Fibroblast of skin of right quadriceps (primary cell): ENCODE results near the gene LYST.
A peak's percentile ranks its signal among the peaks of the same experiment; 100 is the strongest.

Source experiments
- DNase-seq: peaks from one replicate; pipeline ENCODE4 v3.0.0-alpha.2; 2013

LYST gene

GRCh38 chr1:235749755-235750300 is 116.9 kb downstream of the LYST start:
- DNase-seq: no peak

- DNase-seq: no peak
These were observed 118.0 kb downstream of the LYST start for GRCh38 chr1:235748747-235749146.

DNA sequence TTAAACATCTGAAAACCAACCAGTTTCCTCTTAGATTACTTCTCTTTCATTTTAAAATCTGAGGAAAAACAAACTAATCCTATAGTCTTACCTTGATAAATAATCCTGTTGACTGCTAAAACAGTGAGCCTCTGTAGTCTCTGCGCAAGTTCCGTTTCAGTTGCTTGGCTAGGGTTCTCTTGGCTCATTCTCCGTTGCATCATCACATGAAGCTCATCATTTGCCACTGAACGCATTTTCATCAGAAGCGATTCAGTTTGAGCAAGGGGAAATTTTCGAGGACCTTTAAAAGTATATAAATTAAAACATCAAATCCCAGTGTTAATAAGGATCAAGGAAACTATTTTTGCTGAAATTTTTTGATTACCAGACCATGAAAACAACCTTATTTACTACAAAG is 120.5 kb downstream of the LYST start:
- no peak for DNase-seq

DNA sequence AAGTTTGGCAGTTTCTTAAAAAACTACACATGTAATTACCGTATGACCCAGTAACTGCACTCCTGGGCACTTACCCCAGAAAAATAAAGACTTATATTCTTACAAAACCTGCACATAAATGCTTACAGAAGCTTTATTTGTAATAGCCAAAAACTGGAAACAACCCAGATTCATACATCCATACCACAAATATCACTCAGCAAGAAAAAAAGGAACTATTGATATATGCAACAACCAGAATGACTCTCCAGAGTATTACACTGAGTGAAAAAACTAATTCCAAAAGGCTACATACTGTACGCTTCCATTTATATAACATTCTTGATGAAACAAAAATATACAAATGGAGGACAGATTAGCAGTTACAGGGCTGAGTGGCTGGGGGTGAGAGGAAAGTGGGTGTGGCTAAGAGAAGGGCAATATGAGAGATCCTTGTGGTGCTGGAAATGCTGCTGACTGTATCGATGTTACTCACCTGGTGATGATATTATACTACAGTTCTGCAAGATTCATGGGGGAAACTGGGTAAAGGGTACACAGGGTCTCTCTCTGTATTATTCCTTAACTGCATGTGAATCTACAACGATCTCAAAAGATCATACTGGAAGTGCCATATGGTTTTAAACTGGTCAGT is 121.1 kb downstream of the LYST start:
- peak; percentile 67 for DNase-seq

DNA sequence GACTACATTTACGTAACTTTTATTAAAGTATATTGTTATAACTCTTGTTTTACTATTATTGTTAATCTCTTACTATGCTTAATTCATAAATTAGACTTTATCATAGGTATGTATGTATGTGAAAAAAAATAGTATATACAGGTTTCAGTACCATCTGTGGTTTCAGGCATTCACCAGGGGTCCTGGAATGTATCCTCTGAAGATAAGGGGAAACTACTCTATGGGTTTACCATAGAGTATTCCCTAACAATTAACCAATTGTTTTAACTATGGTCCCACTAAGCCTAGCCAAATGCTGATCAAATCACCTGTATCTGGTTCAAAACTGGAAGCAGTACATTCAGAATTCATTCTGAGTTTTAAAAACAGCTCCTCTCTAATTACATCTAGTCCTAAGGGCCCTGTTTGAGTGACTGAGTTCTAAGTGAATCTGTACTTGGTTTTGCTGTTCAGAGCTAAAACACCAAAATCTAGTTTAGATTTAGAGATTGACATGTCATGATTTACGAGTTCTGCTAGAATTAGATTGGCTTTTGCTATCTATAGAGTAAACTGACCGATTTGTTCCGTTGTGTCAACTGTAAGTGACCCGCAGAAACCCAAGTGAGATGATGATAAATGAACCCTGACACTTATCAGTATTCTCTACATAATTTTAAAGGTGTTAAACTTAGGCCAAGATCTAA is 123.6 kb downstream of the LYST start:
- no peak for DNase-seq

DNA sequence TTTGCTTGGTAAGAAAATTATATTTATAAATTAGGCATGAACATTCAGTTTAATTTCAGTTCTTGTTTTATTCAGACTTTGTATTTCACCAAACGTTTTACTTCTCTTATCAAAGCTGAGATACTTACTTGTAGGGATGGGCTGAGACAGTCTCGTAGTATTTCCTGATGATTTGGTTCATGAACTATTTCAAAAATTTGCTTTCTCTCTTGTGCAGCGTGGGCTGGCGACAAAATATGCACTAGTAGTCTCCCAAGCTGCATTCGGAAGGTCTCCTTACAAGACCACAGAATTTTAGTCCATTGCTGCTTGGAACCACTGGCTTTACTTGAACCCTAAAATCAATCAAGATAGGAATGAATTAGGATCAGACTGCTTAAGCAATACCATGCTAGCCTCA is 125.4 kb downstream of the LYST start:
- peak; percentile 90 for DNase-seq

DNA sequence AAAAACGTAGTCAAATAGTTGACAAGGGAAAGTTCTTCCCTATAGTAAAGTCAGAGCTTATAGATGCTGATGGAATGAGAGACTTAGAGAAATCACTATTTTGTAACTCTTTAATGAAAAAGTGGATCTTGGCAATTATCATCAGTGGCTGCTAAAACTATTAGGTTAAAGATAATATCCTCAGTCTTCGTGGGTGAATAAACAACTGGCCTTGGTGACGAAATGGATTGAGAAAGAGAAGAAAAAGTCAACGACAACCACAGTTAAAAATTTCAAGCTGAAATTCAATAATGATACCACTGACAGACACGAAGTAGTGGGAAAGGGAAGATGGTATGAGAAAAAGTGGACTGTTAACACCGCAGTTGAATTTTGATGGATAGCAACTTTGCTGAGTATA is 127.1 kb downstream of the LYST start:
- no peak for DNase-seq

GRCh38 chr1:235739124-235739523 is 127.6 kb downstream of the LYST start:
- DNase-seq: peak; percentile 81

DNA sequence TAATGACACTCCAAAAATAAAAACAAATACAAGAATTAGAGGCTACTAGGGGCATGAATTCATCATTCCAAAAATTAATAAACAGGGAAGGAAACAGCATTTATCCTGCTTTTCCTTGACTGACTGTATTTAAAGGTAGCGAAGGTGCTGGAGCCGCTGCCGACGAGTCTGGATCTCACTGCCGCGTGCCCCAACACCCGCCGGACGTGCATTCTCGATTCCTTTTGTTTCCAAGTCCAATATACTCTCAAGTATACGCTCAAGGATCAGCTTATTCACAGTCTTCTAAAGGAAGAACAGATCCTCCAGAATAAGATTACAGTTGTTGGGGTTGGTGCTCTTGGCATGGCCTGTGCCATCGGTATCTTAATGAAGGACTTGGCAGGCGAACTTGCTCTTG is 129.0 kb downstream of the LYST start:
- DNase-seq: no peak

GRCh38 chr1:235736263-235736662 is 130.4 kb downstream of the LYST start:
- DNase-seq: no peak

GRCh38 chr1:235735621-235736020 is 131.1 kb downstream of the LYST start:
- peak; percentile 54 for DNase-seq

DNA sequence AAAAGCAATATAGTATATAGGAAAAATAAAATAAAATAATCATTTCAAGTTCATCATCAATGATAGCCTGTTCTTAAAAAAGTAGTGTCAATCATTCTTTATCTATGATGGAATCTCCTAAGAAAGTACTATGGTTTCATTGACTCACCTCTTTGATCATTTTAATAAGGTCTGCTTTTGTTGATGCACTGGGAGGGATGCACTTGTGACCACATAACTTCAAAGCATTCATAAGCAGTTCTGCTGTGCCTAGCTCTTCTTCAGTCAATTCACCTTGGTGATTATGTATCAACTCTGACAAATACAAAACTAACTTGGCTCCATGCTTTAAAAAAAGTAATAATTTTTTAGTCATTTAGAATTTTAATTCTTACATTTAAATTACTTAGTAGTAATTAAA is 132.4 kb downstream of the LYST start:
- no peak for DNase-seq

GRCh38 chr1:235730007-235730406 is 136.7 kb downstream of the LYST start:
- no peak for DNase-seq

GRCh38 chr1:235726557-235726956 is 140.1 kb downstream of the LYST start:
- no peak for DNase-seq

- peak; percentile 57 for DNase-seq
These were observed 141.3 kb downstream of the LYST start for GRCh38 chr1:235725434-235725833.

GRCh38 chr1:235724730-235725129 is 142.0 kb downstream of the LYST start:
- DNase-seq: no peak

DNA sequence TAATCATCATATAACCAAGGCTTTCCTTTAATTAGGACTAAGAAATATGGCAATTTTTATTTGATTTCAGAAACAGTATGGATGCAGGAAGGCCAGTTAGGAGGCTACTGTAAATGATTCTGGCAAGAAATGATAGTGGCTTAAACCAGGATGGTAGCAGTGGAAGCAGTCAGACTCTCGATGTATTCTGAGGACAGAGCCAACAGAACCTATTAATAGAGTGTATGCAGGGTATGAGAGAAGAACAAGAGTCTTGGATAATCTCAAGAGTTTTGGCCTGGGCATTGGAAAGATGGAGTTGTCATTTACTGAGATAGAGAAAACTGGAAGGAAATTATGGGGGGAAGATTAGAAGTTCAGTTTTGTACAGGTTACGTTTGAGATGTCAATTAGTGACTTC is 143.8 kb downstream of the LYST start:
- no peak for DNase-seq

- DNase-seq: no peak
These were observed 144.7 kb downstream of the LYST start for GRCh38 chr1:235721982-235722381.

DNA sequence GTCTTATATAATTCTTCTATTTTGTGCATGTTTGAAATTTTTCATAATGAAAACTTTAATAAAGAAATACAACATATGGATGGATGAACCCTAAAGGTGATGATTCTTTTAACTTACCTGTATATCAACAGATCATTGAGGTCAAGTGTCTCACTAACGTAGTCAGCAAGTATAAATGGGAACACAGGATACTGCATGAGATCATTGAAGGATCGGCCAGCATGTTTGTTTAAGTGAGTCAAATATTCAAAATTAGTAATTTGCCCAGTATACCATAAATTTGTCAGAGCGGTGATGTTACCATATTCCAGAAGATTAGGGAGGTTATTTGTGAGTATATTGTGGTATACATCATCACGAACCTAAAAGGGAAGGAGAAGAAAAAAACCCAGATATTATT is 146.2 kb downstream of the LYST start:
- peak; percentile 47 for DNase-seq

GRCh38 chr1:235714205-235714897 is 152.4 kb downstream of the LYST start:
- no peak for DNase-seq

- DNase-seq: no peak
These were observed 153.9 kb downstream of the LYST start for GRCh38 chr1:235712812-235713211.

DNA sequence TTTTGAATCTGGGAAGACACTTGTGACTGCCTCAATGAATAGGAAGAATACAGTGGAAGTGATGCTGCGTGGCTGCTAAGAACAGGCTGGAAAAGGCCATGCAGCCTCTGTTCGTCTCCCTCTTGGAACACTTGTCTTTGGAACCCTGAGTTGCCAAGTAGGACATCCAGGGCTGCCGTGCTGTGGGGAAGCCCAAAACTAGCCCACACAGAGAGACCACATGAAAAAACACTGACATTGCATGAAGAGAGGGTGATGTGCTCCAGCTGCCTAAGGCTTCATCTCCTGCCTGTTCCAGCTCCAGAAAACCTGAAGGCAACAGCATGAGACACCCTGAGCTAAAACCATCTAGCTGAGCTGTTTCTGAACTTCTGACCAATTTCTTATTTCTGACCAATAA is 156.0 kb downstream of the LYST start:
- DNase-seq: no peak

DNA sequence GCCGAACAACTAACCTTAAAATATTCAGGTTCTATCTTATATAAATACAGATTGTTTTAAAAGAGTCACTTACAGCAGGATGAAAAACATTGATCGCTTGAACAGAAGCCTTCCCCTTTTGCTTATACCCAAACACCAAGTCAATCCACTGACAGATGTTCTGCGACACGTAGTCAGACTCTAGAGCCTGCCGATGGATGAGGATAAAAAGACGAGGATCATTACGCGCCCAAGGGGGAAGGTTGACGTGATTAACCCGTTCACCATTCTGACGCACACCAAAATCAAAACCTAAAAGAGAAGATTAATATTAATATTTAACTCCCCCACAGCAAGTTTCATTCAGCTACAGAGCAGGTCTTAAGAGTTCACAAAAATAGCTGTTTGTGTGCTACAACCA is 157.7 kb downstream of the LYST start:
- no peak for DNase-seq

- peak; percentile 66 for DNase-seq
These were observed 158.2 kb downstream of the LYST start for GRCh38 chr1:235708390-235708962.
